Endometrium (tissue), 2 donors: ENCODE data around the gene SERPINA3.

Experiments used
- FAIRE-seq: peaks from 2 replicates; lab custom pipeline; 2012; peaks lifted over from hg19 to GRCh38; lab: Jason Lieb, UNC
- donor health status: control.
- donor health status: control.

The SERPINA3 gene

DNA sequence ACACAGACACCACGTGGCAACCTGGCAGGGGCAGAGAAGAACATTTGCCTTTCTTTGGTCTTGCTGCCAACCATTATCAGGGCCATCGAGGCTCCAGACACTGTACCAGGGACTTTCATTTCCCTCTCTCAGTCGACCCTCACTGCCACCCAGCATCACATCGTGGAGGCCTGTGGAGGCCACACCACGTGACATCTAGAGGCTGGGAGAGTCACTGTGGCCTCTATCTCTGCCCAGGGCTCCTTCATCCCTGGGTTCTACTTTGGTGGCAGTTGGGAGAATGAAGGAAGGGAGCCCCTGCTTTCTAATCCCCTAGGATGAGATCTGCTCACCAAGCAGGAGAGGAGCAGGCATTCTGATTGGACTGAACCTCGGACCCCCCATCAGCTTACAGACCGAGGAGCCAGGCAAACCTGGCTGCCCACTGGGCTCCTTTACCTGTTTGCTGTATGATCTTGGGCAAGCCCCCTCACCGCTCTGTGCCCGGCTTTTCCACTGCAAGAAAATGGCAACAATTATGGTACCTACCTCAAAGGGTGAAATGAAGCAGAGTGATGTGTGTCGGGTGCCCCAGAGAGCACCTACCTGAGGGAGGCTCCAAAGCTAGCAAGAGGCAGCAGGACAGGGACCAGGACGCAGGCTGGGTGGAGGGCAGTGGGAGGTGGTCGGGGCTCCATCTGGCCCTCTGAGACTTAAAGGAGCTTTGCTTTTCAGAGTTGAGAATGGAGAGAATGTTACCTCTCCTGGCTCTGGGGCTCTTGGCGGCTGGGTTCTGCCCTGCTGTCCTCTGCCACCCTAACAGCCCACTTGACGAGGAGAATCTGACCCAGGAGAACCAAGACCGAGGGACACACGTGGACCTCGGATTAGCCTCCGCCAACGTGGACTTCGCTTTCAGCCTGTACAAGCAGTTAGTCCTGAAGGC is 1.8 kb downstream of the SERPINA3 start:
- no peak for FAIRE-seq

DNA sequence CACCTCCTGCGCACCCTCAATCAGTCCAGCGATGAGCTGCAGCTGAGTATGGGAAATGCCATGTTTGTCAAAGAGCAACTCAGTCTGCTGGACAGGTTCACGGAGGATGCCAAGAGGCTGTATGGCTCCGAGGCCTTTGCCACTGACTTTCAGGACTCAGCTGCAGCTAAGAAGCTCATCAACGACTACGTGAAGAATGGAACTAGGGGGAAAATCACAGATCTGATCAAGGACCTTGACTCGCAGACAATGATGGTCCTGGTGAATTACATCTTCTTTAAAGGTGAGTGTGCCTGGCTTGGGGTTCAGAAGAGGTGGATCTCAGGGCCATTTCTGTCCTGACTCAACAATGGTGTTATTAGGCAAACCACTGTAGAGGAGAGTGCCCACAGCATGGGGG is 2.6 kb downstream of the SERPINA3 start:
- no peak for FAIRE-seq

DNA sequence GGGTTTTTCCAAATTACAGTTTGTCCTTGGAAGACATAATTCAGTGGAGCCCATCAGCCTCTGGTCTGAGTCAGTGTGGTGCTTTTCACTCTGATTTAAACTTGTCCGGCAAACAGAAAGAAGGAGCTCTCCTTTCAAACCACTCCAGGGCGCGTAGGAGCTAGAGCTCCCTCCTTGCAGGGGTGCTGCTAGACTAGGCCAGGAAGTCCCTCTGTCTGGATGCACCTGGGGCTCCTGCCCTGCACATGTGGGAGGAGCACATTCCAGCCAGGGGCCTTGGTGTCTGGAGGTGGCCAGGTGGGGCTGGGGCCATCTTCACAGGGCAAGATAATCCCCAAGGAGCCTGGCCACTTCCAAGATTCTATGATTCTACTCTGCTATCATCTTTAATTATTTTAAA is 3.1 kb downstream of the SERPINA3 start:
- FAIRE-seq: no peak

DNA sequence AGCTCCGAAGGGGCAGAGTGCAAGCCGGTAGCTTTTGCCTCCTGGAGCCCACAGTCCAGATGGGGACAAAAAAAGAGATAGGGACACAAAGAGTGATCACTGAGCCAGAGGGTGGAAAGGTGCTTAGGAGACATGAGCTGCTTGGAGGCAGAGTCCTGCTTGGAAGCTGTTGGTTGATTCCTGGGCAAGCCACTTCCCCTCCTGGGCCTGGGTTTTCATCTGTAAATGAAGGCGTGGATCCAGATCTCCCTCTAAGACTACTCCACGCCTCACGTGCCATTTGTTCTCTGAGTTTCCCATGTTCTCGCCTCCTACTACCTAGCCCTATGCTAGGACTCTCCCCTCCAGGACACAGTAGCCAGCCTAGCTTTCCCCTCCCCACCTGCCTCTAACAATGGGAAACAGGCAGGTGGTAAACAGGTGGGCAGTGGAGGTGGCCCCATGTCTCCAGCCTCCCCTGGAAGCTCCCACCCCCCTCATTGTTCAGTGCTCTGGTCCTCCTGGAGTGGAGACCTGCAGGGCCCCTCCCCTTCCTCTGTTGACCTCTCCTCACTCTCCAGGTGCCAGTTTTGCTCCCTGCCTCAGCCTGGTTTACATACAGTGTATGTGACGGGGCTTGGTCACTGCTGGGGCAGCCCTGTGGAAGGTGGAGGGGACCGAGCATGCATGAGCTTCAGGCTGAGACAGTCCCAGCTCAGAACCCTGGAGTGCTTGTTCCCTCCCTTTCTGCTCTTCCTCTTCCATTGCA is 3.8 kb downstream of the SERPINA3 start:
- FAIRE-seq: no peak

DNA sequence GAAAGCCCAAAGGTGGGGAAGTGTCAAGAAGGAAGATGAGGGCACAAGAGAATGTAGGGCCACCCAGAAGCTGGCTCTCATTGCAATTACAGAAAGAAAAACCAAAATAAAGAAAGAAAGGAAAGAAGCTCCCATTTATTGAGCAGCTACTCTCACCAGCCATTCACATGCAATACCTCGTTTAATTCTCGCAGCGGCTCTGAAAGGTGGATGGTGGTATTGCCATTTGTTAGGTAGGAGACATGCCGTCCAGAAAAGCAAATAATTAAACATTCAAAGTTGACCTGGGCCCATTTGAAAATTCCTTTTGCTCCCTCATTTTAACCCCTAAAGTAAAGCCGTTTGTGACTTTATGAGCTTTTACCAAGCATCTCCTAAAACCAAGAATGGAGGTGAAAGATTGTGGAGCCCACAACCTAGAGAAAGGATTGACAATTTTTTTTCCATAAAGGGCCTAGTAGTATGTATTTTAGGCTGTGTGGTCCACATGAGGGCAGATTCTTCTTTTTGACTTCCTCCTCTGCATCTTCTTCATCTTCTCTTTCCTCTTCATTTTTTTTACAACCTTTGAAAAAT is 5.3 kb downstream of the SERPINA3 start:
- no peak for FAIRE-seq

DNA sequence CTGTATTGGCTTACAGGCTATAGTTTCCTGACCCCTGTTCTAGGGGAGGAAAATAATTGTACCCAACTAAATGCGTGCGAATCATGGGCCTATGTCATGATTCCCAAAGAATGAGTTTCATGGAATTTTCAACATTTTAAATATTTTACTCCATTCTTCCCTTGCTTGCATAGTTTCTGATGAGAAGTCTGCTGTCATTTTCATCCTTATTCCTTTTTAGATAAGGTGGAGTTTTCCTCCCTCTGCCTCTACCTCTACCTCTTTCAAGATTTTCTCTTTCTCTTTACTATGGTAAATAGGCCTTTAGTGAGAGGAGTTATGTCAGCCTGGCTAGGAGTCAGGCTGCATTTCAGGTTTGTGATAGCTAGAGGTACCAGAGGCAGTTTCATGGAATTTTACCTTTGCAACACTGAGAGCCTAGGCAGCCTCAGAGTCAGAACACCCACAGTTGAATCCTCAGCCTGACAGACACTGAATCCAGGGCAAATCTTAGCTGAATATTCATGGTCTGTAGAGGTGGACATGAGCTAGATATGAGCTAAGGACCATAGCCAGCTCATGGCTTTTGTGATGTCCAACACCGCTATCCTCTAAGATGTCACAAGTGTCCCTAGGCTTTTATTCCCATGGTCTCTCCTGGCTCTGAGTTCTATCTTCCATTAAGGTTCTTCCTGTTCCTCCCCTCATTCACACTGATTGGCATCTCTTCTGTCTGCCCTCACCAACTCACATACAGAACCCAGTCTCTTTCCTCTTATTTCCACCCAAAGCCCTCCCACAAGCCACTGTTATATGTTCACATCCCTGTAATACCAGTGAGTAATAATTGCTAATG is 6.0 kb downstream of the SERPINA3 start:
- FAIRE-seq: no peak

DNA sequence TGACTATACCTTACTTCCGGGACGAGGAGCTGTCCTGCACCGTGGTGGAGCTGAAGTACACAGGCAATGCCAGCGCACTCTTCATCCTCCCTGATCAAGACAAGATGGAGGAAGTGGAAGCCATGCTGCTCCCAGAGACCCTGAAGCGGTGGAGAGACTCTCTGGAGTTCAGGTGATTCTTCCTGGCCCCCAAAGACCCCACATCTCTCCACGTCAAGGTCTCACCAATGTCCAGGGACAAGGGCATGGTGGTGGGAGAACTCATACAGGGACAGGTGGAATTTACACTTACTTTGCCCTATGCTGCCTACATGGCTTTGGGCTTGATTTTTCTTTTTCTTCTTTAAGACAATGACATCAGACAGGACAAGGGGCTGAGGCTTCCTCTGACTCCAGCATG is 7.1 kb downstream of the SERPINA3 start:
- no peak for FAIRE-seq

DNA sequence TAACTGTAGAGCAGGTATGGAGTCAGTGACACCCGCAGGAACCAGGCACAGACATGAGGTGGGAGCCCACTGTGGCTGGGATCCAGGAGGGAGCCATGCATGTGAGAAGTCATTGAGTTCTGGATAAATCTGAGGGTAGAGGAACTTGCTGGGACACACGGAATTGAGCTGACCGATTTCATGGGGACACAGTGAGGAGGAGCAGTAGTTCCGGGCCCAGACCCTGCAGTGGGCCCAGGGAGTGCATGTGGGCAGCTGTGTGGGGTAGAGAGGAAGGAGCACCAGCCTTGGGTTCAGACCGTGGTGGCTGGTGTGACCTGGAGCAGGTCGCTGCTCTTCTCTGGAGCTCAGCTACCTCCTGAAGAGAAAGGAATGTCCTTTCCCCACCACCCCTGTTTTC is 8.4 kb downstream of the SERPINA3 start:
- FAIRE-seq: no peak

DNA sequence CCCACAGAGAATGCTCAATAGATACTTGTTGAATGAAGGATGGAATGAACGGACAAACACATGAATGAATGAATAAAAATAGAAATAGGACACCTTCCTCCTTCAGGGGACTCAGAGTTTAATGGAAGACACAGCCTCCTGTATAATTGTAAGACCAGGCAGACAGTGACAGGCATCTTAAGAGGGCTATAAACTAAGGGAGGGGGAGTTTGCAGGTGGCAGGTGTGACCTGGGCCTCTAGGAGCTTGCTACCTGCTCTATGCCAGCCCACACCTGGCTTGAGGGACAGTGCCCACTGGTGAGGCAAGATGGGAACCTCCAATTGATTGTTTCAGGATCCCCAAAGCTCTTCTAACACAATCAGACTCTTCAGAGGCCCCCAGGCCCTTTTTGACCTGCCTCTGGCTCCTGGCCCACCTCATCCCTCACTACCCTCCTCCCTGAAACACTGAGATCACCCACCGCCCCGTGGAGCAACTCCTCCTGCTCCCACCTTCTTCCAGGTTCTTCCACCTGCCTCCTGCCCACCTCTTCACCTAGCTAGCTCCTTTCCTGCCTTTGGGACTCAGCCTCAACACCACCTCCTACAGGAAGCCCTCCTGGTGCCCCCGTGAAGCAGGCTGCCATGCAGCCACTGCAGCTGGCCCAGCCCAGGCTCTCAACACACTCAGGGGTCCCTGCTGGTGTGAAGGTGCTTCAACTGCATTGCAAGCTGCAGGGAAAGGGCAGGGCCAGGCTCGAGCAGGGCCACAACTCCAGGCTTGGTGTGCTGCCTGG is 9.4 kb downstream of the SERPINA3 start:
- FAIRE-seq: no peak

DNA sequence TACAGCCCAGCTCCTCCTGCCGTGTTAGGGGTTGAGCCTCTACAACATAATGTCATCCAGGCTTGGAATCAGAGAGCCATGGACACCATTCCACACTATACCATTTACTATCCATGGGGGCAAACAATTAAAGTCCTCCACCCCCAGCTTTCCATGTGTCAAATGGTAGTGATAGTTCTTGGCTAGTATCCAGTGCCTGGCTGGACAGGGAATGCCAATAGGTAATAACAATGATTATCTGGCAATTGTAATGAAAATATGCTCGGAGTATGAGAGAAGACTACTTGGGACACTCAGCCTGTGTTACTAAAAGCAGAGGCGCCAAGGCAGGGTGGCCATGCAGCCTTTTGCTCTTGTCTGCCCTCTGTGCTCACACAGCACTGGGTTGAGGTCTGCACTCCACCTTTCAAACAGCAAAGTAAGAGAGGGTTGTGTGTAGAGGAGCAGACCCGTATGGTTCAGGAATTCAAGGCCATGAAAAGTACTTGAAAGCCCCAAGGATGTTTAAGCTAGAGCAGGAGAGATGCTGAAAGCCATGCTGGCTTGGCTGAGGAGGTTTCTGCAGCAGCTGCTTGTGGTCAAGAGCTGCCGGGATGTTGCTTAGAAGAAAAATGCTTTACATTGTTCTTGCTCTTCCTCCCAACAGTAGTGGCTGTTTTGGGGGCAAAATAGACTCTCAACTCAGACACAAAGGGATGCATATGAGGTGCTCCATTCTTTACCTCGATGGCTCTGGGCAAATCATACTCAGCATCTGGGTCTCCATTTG is 10.6 kb downstream of the SERPINA3 start:
- no peak for FAIRE-seq

DNA sequence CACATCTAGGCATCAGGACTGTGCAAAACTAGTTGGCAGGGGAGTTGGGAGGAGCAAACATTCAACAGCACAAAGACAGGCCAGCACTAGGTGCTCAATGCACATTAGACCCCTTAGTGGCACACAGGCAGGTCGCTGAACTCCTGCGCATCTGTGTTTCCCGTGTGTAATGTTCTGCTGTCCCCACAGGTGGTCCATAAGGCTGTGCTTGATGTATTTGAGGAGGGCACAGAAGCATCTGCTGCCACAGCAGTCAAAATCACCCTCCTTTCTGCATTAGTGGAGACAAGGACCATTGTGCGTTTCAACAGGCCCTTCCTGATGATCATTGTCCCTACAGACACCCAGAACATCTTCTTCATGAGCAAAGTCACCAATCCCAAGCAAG is 11.2 kb downstream of the SERPINA3 start:
- no peak for FAIRE-seq

DNA sequence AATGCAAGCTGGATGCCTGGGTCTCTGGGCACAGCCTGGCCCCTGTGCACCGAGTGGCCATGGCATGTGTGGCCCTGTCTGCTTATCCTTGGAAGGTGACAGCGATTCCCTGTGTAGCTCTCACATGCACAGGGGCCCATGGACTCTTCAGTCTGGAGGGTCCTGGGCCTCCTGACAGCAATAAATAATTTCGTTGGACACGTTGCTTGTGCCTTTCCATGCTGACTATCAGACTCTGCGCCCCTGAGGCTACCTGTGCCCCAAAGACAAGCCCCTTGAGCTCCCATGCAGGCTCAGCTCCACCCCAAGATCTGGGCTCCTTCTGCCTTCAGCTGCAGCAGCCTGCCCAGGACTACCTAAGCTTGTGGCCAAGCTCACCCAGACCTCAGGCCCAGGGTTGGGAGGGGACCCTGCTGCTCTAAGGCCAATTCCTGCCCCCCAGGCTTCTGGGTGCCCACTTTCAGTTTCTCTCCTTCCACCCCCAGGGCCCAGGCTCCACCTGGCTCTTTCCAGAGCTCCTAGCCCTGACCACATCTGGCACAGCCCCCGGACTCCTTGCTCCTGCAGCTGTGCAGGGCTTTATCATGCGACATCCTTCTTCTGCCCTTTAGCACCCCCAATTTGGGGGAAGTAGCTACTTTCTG is 11.8 kb downstream of the SERPINA3 start:
- no peak for FAIRE-seq

DNA sequence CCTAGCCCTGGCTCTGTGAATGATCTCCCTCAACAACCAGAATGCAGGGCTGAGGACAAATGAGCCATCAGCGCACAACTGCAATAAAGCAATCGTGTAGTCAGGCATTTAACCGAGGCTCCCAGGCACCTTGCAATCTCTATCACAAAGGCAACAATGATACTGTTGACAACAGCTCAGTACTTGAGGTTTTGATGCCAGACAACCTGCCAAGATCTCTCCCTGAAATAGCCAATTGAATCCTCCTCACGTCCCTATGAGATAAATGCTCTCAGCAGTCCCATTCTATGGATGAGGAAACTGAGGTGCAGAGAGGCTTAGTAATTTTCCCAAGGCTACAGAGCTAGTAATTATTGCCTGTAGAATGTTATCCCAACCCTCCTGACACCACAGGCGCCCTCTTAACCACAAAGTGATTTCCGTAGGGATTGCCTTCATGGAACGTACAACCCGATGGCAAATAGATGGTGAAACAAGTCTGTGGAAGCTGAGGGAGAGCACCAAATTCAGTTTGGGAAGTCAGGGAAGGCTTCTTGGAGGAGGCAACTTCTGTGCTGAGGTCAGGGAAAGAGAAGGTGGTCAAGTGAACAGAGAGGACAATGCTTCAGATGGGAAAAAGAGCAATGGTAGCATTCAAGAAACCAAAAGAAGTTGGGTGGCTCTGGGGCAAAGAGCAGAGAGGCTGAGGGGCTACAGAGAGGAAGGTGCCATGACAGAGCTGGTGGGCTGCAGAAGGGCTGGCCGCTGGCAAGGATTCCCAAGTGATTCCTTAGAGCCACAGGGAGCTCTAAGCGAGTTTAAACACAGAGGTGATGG is 12.6 kb downstream of the SERPINA3 start:
- FAIRE-seq: no peak

DNA sequence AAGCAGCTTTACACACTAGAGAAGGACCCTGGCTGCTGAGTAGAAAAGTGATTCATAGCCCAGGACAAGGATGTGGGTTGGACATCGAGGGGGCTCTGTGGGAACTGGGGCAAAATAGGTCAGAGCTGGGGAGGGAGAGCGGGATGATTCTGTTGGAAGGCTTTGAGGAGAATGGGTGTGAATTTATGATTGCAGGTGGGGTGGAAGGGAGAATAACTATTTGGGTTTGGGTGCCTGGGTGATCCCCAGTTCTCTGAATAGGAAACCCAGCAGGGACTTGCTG is 13.1 kb downstream of the SERPINA3 start:
- no peak for FAIRE-seq

DNA sequence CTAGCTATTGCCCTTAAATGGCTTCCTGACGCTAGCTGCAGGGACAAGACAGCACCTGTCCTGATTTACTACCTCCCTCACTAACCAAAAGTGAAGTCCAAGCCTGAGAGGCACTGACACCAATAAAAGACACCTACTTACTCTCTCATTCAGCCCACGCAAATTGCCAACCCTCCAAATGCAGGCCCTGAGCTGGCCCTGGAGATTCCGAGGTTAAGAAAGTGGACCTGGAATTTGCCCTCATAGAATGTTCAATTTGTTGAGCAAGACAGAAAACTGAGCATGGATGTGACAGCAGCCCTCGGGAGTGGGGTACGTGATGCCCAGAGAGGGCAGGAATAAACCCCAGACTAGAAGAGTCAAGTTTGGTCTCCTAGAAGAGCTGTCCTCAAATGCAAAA is 16.4 kb downstream of the SERPINA3 start:
- FAIRE-seq: no peak

DNA sequence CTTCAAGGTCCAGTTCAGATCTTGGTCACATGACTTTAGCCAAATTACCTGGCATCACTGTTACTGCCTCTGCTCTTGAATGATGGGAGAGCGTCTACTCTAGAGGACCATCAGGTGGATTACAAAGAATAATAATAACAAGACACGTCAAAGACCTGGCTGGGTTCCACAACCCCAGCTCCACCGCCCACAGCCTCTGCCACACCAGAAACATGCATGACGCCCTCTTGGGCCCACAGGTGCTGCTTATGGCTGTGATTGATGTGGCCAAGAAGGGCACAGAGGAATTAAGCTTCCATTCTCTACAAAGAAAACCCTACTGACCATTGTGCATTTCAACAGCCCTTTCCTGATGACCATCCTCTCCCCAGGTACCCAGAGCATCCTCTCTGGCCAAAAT is 18.2 kb downstream of the SERPINA3 start:
- no peak for FAIRE-seq

DNA sequence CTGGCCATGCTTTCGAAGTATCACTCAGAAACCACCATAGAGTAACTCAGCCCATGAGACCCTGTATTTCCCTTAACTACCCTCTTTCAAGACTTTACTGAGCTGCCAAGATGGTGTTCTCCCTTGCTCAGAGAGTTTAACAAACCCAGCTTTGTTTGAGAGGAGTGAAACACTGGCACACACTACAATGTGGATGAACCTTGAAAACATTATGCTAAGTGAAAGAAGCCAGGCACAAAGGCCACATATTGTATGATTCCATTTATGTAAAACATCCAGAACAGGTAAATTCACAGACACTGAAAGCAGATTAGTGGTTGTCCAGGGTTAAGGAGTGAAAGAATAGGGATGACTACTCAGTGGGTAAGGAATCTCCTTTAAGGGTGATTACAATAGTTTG is 18.9 kb downstream of the SERPINA3 start:
- FAIRE-seq: no peak

DNA sequence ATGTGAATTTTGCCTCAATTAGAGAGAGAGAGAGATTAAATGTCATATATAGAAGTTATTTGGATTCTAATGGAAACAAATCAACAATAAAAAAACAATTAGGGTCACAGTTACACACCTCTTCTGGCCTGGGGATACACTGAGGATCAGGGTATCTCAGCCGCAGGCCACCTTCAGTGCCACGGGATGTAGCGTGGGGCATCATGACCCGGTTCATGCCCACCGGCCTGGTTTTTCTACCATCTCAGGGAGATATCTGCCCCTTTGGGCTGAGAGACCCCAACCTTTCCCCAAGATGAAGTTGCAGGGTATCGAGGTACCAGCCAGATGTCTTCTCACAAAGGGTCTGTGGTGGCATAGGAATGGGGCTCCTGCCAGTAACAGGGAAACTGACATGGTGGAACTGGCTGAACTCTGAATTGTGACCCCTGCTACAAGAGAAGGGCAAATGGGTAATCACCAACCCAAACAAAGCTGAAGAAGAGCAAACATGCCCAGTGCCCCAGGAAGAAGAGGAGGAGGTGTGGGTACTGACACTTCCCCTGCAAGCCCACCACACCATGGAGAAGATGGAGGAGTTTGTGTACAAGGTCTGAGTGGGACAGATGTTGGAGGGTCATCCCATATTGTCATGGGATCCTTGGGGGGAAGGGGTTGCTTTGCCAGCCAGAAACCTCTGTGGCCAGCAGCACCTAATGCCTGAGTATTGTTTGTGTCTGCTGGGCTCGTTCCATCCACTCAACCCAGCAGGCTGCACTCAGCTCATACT is 19.5 kb downstream of the SERPINA3 start:
- FAIRE-seq: no peak

DNA sequence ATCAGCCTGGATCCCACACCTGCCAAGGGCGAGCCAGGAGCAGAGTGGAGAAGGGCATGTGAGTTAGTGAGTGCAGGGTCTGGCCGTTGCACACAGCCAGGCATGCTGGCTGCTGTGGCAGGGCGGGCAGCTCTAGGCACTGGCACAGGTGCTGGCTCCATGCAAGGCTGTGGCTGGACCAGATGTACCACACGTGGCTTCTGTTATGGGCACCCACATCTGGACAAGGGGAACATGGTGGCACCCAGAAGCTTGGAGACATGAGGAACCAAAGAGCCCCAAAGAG is 20.1 kb downstream of the SERPINA3 start:
- no peak for FAIRE-seq
